Measurements from ENCODE around the gene MEF2C.

Gene MEF2C

GRCh38 chr5:88732181-88732633 lies 150.8 kb downstream of the MEF2C start:
- Histone ChIP-seq H3K4me1 (peaks cover 0 to 66% (median 32%) of the 10 kb centered on the region in 4 donors), H3K4me3 (peak overlapping the region; percentile 20 to 35), H3K27me3 (no peaks in the 10 kb centered on the region), H3K27ac (peak overlapping the region; percentile 68 to 80), H3K9me3 (no peaks in the 10 kb centered on the region), H3K36me3 (peaks cover 2 to 8% (median 7%) of the 10 kb centered on the region in 3 donors)
- TF ChIP-seq CTCF (IDR thresholded peaks at IDR 0.05): no peak
- peak; percentile 78 to 90 for DNase-seq
- intact Hi-C loops (cut with DNase I; ENCODE audit: low total_unique reads): loop anchor here (2.0 to 10.0 kb wide), 2 partner anchors 53 to 151 kb away; partner anchors contain the start of gene MEF2C

GRCh38 chr5:88729829-88730182 lies 153.2 kb downstream of the MEF2C start:
- H3K9me3 ChIP-seq: no peaks in the 10 kb centered on the region
- no peak for DNase-seq
- peaks cover 0 to 50% (median 28%) of the 10 kb centered on the region in 4 donors for H3K4me1 ChIP-seq
- H3K36me3 ChIP-seq: peaks cover 14 to 17% (median 16%) of the 10 kb centered on the region in 3 donors
- no peak overlapping the region for H3K4me3 ChIP-seq
- no peaks in the 10 kb centered on the region for H3K27me3 ChIP-seq
- intact Hi-C loops (cut with DNase I; ENCODE audit: low total_unique reads): loop anchor here (2.0 to 10.0 kb wide), 3 partner anchors 55 to 1655 kb away; no protein-coding TSS in a partner anchor
- no peak for TF ChIP-seq CTCF (IDR thresholded peaks at IDR 0.05)
- peak overlapping the region; percentile 68 to 80 for H3K27ac ChIP-seq

GRCh38 chr5:88729084-88729828 lies 153.7 kb downstream of the MEF2C start:
- Histone ChIP-seq H3K36me3 (peaks cover 15 to 17% (median 16%) of the 10 kb centered on the region in 3 donors), H3K9me3 (no peaks in the 10 kb centered on the region), H3K4me3 (no peak overlapping the region), H3K27ac (peak overlapping the region; percentile 4 to 15), H3K4me1 (peaks cover 0 to 45% (median 27%) of the 10 kb centered on the region in 4 donors), H3K27me3 (no peaks in the 10 kb centered on the region)
- DNase-seq: peak; percentile 53 to 73
- TF ChIP-seq CTCF (IDR thresholded peaks at IDR 0.05): peak; percentile 72 to 83
- intact Hi-C loops (cut with DNase I; ENCODE audit: low total_unique reads): loop anchor here (10.0 kb wide), 1 partner anchor 1656 kb away; no protein-coding TSS in a partner anchor

- peak; percentile 59 to 64 for TF ChIP-seq CTCF (IDR thresholded peaks at IDR 0.05)
- peaks cover 0 to 30% (median 22%) of the 10 kb centered on the region in 4 donors for H3K4me1 ChIP-seq
- H3K36me3 ChIP-seq: peaks cover 22 to 28% (median 23%) of the 10 kb centered on the region in 3 donors
- DNase-seq: no peak
- H3K9me3 ChIP-seq: no peaks in the 10 kb centered on the region
- no peak overlapping the region for H3K4me3 ChIP-seq
- intact Hi-C loops (cut with DNase I; ENCODE audit: low total_unique reads): loop anchor here (10.0 kb wide), 1 partner anchor 1657 kb away; no protein-coding TSS in a partner anchor
- H3K27me3 ChIP-seq: no peaks in the 10 kb centered on the region
- H3K27ac ChIP-seq: no peak overlapping the region
Measured at GRCh38 chr5:88727705-88728313, 155.2 kb downstream of the MEF2C start.

- Histone ChIP-seq H3K36me3 (peaks cover 39 to 45% (median 39%) of the 10 kb centered on the region in 3 donors), H3K4me3 (no peak overlapping the region), H3K27ac (no peak overlapping the region), H3K9me3 (no peaks in the 10 kb centered on the region), H3K4me1 (peaks cover 0 to 8% (median 6%) of the 10 kb centered on the region in 4 donors), H3K27me3 (no peaks in the 10 kb centered on the region)
- intact Hi-C loops (cut with DNase I; ENCODE audit: low total_unique reads): loop anchor here (10.0 kb wide), 1 partner anchor 1659 kb away; no protein-coding TSS in a partner anchor
- TF ChIP-seq CTCF (IDR thresholded peaks at IDR 0.05): no peak
- DNase-seq: no peak
Measured at GRCh38 chr5:88725454-88725853, 157.5 kb downstream of the MEF2C start.
